HG03159 (cell line): ENCODE measurements around the gene ISY1.
"Not testable (repeated sequence)": the region's sequence is repeated elsewhere in the genome, so short reads cannot be mapped to it uniquely, and the experiment has no call there.

Experiments used
- ATAC-seq: cut with Tn5 transposase; IDR thresholded peaks from one replicate; pipeline ENCODE4 v1.9.1; 2021; ENCODE audit warnings: mild to moderate bottlenecking, moderate library complexity; ENCODE audit not compliant: unreplicated experiment

The ISY1 gene

GRCh38 chr3:129166579-129167332, 5.9 kb upstream of the ISY1 start:
- ATAC-seq = no peak

GRCh38 chr3:129165594-129165993, 4.7 kb upstream of the ISY1 start:
- ATAC-seq = not testable (repeated sequence)

- no peak for ATAC-seq
Observed at GRCh38 chr3:129164500-129164899, 3.6 kb upstream of the ISY1 start.

- no peak for ATAC-seq
Observed at GRCh38 chr3:129162729-129163579, 2.1 kb upstream of the ISY1 start.

- no peak for ATAC-seq
Observed at GRCh38 chr3:129161860-129162271, 1.0 kb upstream of the ISY1 start.

GRCh38 chr3:129144786-129145185, 16.1 kb downstream of the ISY1 start:
- ATAC-seq = no peak

- not testable (repeated sequence) for ATAC-seq
Observed at GRCh38 chr3:129141011-129141410, 19.9 kb downstream of the ISY1 start.

- no peak for ATAC-seq
Observed at GRCh38 chr3:129139911-129140310, 21.0 kb downstream of the ISY1 start.

- ATAC-seq = not testable (repeated sequence)
Observed at GRCh38 chr3:129136275-129136674, 24.6 kb downstream of the ISY1 start.

- no peak for ATAC-seq
Observed at GRCh38 chr3:129132097-129132866, 28.6 kb downstream of the ISY1 start.

- ATAC-seq = no peak
Observed at GRCh38 chr3:129131465-129132088, 29.3 kb downstream of the ISY1 start.

GRCh38 chr3:129130291-129130813, 30.5 kb downstream of the ISY1 start:
- ATAC-seq = no peak

GRCh38 chr3:129128357-129129155, 32.3 kb downstream of the ISY1 start:
- no peak for ATAC-seq

GRCh38 chr3:129126726-129127280, 34.1 kb downstream of the ISY1 start:
- ATAC-seq = no peak

GRCh38 chr3:129123314-129124060, 37.4 kb downstream of the ISY1 start:
- no peak for ATAC-seq

GRCh38 chr3:129122412-129123011, 38.4 kb downstream of the ISY1 start:
- ATAC-seq = no peak

GRCh38 chr3:129121792-129122411, 39.0 kb downstream of the ISY1 start, which contains the start of gene RAB43:
Gene RAB43, minus strand, starts transcription at chr3:129121804. Its CDS starts 315 bp downstream, at chr3:129121489.
- ATAC-seq = peak; percentile 36
